ENCODE data around the gene EMX1.

The EMX1 gene

GRCh38 chr2:72946466-72946865 is 29.1 kb downstream of the EMX1 start (continued):
- no peak for TF ChIP-seq ZNF157 (tag by site-specific recombination; IDR thresholded peaks at IDR 0.05)

GRCh38 chr2:72947952-72948830 is 30.9 kb downstream of the EMX1 start:
- TF ChIP-seq KLF9 (tag by site-specific recombination; IDR thresholded peaks at IDR 0.05; ENCODE audit: low read depth) (no peak), ZNF530 (tag by site-specific recombination; IDR thresholded peaks at IDR 0.05; ENCODE audit: low read depth) (no peak), ZNF555 (tag by site-specific recombination; conservative IDR thresholded peaks at IDR 0.05) (no peak)
- Histone ChIP-seq H3K36me3 (ENCODE audit: control insufficient read depth in 2 of 2, insufficient read depth in 1 of 2, low read length in 2 of 2) (peaks cover 0 to 2% of the 10 kb centered on the region in 2 experiments; a peak in 1 of 3 replicates), H3K4me1 (ENCODE audit: control insufficient read depth, insufficient read depth, low read length) (no peaks in the 10 kb centered on the region), H3K27ac (ENCODE audit: extremely low read depth, low read depth, low read length) (no peak overlapping the region), H3K9me3 (ENCODE audit: control insufficient read depth, insufficient read depth, low read depth, low read length) (no peaks in the 10 kb centered on the region), H3K4me3 (ENCODE audit: low read depth, low read length) (no peak overlapping the region)
- CTCF ChIA-PET: interaction anchor here (1.1 kb wide), 1 partner anchor 229 kb away, joined by 3 read pairs; no protein-coding TSS in a partner anchor
- POLR2A ChIA-PET: interaction anchor here (0.9 kb wide), 1 partner anchor 8 kb away, joined by 3 read pairs; no protein-coding TSS in a partner anchor

GRCh38 chr2:72949045-72949444 is 31.7 kb downstream of the EMX1 start:
- TF ChIP-seq ZNF16 (tag by site-specific recombination; IDR thresholded peaks at IDR 0.05; ENCODE audit: low read depth) (peak; percentile 72), KLF16 (tag by site-specific recombination; IDR thresholded peaks at IDR 0.05) (no peak), ZNF76 (tag by site-specific recombination; IDR thresholded peaks at IDR 0.05; ENCODE audit: borderline replicate concordance, low read depth) (no peak), ZNF174 (tag by site-specific recombination; IDR thresholded peaks at IDR 0.05) (no peak), SP2 (tag by site-specific recombination; IDR thresholded peaks at IDR 0.05) (no peak)
- TF ChIP-seq, protein P1, sequence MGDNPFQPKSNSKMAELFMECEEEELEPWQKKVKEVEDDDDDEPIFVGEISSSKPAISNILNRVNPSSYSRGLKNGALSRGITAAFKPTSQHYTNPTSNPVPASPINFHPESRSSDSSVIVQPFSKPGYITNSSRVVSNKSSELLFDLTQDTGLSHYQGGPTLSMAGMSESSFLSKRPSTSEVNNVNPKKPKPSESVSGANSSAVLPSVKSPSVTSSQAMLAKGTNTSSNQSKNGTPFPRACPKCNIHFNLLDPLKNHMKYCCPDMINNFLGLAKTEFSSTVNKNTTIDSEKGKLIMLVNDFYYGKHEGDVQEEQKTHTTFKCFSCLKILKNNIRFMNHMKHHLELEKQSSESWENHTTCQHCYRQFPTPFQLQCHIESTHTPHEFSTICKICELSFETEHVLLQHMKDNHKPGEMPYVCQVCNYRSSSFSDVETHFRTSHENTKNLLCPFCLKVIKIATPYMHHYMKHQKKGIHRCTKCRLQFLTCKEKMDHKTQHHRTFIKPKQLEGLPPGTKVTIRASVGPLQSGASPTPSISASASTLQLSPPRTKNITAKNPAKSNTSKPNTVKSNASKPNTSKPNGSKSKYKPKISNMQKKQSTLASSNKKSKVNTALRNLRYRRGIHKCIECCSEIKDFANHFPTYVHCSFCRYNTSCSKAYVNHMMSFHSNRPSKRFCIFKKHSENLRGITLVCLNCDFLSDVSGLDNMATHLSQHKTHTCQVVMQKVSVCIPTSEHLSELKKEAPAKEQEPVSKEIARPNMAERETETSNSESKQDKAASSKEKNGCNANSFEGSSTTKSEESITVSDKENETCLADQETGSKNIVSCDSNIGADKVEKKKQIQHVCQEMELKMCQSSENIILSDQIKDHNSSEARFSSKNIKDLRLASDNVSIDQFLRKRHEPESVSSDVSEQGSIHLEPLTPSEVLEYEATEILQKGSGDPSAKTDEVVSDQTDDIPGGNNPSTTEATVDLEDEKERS (tag by site-specific recombination; IDR thresholded peaks at IDR 0.05): no peak
- no peaks in the 10 kb centered on the region for H3K9me3 ChIP-seq (ENCODE audit: control insufficient read depth, insufficient read depth, low read depth, low read length)
- no peak overlapping the region for H3K4me3 ChIP-seq (ENCODE audit: low read depth, low read length)
- ChIA-PET POLR2A (interaction anchor here (0.9 kb wide), 1 partner anchor 9 kb away, joined by 3 read pairs; no protein-coding TSS in a partner anchor), CTCF (interaction anchor here (0.7 to 1.1 kb wide), 2 partner anchors 32 to 228 kb away, joined by 3 to 4 read pairs; partner anchors contain the start of gene EMX1)
- no peaks in the 10 kb centered on the region for H3K36me3 ChIP-seq (ENCODE audit: control insufficient read depth in 2 of 2, insufficient read depth in 1 of 2, low read length in 2 of 2)
- no peak overlapping the region for H3K27ac ChIP-seq (ENCODE audit: extremely low read depth, low read depth, low read length)
- no peaks in the 10 kb centered on the region for H3K4me1 ChIP-seq (ENCODE audit: control insufficient read depth, insufficient read depth, low read length)

DNA sequence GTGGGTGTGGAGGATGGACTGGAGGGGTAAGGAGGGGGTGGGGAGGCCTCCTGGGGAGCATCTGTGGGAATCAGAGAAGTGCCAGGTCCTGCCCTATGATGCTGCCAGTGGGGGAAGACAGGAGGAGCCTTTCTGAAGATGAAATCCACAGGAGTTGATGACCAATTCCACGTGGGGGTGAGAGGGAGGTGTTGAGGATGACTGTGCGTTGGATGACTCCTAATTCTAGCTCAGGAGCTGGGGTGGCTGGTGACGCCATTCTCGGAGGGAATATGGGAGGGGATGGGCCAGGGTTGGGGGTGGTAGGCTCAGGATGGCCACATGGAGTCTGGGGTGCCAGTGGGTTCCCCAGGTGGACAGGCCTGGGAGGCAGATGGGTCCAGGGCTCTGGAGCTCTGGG is 32.3 kb downstream of the EMX1 start:
- POLR2A ChIA-PET: interaction anchor here (0.9 kb wide), 1 partner anchor 10 kb away, joined by 3 read pairs; no protein-coding TSS in a partner anchor
- H3K4me1 ChIP-seq (ENCODE audit: control insufficient read depth, insufficient read depth, low read length): no peaks in the 10 kb centered on the region
- H3K9me3 ChIP-seq (ENCODE audit: control insufficient read depth, insufficient read depth, low read depth, low read length): no peaks in the 10 kb centered on the region
- H3K36me3 ChIP-seq (ENCODE audit: control insufficient read depth in 2 of 2, insufficient read depth in 1 of 2, low read length in 2 of 2): no peaks in the 10 kb centered on the region
- no peak overlapping the region for H3K27ac ChIP-seq (ENCODE audit: extremely low read depth, low read depth, low read length)
- no peak overlapping the region for H3K4me3 ChIP-seq (ENCODE audit: low read depth, low read length)
- CTCF ChIA-PET: interaction anchor here (0.6 to 0.7 kb wide), 2 partner anchors 10 to 32 kb away, joined by 4 read pairs; partner anchors contain the start of gene EMX1
- TF ChIP-seq ZSCAN23 (tag by site-specific recombination; IDR thresholded peaks at IDR 0.05) (no peak), ZNF394 (tag by site-specific recombination; IDR thresholded peaks at IDR 0.05; ENCODE audit: borderline replicate concordance) (no peak), ZNF704 (tag by site-specific recombination; IDR thresholded peaks at IDR 0.05) (no peak), ZNF2 (tag by site-specific recombination; IDR thresholded peaks at IDR 0.05) (no peak), ZFHX2 (tag by site-specific recombination; conservative IDR thresholded peaks at IDR 0.05) (0 out of 2 replicates have a peak, but pooled peaks have one; percentile 20), ZBTB20 (tag by site-specific recombination; IDR thresholded peaks at IDR 0.05) (no peak), ZIC2 (tag by site-specific recombination; IDR thresholded peaks at IDR 0.05) (peak; percentile 52), ZSCAN30 (tag by site-specific recombination; IDR thresholded peaks at IDR 0.05) (no peak), ZNF768 (tag by site-specific recombination; IDR thresholded peaks at IDR 0.05) (no peak), ZNF19 (tag by site-specific recombination; IDR thresholded peaks at IDR 0.05; ENCODE audit: low read depth) (no peak)
- TF ChIP-seq, protein P2, sequence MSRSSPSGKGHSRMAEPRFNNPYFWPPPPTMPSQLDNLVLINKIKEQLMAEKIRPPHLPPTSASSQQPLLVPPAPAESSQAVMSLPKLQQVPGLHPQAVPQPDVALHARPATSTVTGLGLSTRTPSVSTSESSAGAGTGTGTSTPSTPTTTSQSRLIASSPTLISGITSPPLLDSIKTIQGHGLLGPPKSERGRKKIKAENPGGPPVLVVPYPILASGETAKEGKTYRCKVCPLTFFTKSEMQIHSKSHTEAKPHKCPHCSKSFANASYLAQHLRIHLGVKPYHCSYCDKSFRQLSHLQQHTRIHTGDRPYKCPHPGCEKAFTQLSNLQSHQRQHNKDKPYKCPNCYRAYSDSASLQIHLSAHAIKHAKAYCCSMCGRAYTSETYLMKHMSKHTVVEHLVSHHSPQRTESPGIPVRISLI (tag by site-specific recombination; IDR thresholded peaks at IDR 0.05): no peak

Data from HEK293 (cell line).